ENCODE results near the gene THAP4.

Gene THAP4

GRCh38 chr2:241636182-241637017 lies 558 bp downstream of the THAP4 start:
- peaks cover 20% of the 10 kb centered on the region for H3K36me3 Mint-ChIP-seq (ENCODE audit: low read depth)
- peak overlapping the region; percentile 76 for H3K4me3 Mint-ChIP-seq
- H3K4me1 Mint-ChIP-seq (ENCODE audit: low read depth) = peaks cover 29% of the 10 kb centered on the region
- H3K9me3 Mint-ChIP-seq = peaks cover 3% of the 10 kb centered on the region
- peak overlapping the region; percentile 57 for H3K27ac Mint-ChIP-seq
- no peaks in the 10 kb centered on the region for H3K27me3 Mint-ChIP-seq (ENCODE audit: low read depth)

DNA sequence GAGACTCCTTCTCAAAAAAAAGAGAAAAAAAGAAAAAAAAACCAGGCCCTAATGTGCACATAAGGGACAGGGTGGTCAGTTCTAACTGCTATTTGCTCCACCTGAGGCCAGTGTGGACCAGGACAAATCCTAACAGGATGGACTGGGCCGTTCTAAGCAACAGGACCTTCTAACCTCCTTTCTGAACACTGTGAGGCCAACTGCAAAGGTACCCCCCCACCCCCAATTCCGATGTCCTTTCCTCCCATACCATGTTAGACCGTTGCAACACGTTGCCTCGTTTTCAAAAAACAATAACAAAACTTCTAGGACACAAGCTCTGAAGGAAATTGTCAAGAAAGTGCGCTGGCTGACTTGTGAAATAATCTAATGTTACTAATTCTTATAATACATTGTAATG lies 1.2 kb downstream of the THAP4 start:
- Mint-ChIP-seq H3K36me3 (ENCODE audit: low read depth) (peaks cover 20% of the 10 kb centered on the region), H3K9me3 (peaks cover 3% of the 10 kb centered on the region), H3K4me1 (ENCODE audit: low read depth) (peaks cover 27% of the 10 kb centered on the region), H3K27ac (no peak overlapping the region), H3K27me3 (ENCODE audit: low read depth) (no peaks in the 10 kb centered on the region), H3K4me3 (peak overlapping the region; percentile 76)

DNA sequence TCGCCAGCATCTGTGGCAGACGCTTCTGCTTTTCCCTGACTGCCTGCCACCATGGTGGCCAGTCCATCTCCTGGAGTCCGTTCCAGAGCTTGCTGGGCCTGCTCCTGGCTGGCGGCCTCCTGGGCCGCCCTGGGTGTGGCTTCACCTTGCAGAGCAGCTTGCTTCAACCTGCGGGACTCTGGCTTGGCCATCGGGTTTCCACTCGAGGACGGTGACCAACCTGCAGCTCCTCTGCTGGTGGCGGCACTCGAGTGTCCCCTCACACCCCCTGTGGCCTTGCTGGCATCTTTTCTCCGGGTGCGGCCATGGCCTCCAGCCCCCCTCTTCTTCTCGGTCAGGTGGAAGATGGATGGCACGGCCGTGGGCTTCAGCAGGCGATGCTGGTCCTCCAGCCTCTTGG lies 3.4 kb downstream of the THAP4 start:
- Mint-ChIP-seq H3K4me3 (no peak overlapping the region), H3K36me3 (ENCODE audit: low read depth) (peaks cover 5% of the 10 kb centered on the region), H3K27me3 (ENCODE audit: low read depth) (no peaks in the 10 kb centered on the region), H3K4me1 (ENCODE audit: low read depth) (peaks cover 13% of the 10 kb centered on the region), H3K9me3 (no peaks in the 10 kb centered on the region), H3K27ac (no peak overlapping the region)

DNA sequence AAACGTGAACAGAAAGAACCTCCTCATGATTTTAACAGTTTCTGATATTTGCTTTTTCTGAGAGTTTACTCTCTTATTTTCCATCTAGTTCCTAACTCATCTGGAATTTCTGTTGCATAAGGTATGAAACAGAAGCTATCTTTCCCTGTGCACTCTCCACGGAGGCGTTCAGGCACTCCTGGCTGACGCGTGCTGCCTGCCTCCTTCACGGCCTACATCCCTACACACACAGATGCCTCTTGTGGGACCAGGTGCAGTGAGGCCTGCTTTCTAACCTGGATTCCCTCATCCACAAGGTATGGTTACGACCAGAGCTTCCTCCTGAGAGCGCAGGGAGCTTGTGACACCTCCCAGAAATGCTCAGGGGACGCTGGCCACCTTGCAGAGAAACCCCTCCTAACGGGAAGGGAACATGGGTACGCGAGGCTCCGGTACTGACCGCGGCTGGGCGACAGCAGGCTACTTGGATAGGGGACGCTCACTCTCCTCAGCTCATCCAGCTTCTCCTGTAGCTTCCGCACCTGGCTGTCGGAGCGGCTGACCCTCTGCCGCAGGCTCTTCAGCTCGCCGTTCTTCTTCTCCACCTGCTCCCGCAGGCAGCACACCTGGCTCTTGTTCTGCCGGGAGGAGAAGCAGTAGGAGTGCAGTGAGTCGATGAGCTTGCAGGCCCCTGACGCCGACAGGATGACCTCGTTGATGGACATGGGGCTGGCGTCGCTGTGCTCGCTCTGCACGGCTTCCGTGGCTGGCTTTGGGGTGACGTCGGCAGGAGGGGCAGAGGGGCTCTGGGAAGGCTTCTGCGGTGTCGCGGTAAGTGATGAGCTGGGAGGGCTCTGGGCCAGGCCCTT lies 4.3 kb downstream of the THAP4 start:
- Mint-ChIP-seq H3K36me3 (ENCODE audit: low read depth) (peaks cover 5% of the 10 kb centered on the region), H3K27ac (no peak overlapping the region), H3K4me1 (ENCODE audit: low read depth) (peaks cover 7% of the 10 kb centered on the region), H3K4me3 (no peak overlapping the region), H3K27me3 (ENCODE audit: low read depth) (no peaks in the 10 kb centered on the region), H3K9me3 (no peaks in the 10 kb centered on the region)

GRCh38 chr2:241629762-241630435 lies 7.1 kb downstream of the THAP4 start:
- Mint-ChIP-seq H3K36me3 (ENCODE audit: low read depth) (peaks cover 5% of the 10 kb centered on the region), H3K4me3 (no peak overlapping the region), H3K4me1 (ENCODE audit: low read depth) (peaks cover 1% of the 10 kb centered on the region), H3K27me3 (ENCODE audit: low read depth) (no peaks in the 10 kb centered on the region), H3K27ac (no peak overlapping the region), H3K9me3 (no peaks in the 10 kb centered on the region)

DNA sequence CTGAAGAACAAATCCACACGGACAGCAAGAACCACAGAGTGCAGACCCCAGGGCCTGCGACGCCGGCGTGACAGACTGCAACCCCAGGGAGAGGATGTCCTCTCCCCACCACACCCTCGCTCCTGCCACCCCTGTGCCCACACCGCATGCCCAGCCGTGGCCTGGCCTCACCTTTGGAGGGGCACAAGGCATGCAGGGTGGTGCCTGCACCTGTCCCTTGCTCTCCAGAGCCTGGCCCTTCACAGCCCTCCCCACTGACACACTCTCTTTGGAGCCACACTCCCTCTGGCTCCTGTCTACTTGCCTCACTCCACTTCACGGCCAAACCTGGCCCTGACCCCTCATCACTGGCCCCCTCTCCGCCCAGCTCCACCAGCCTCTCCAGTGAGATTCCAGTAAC lies 9.3 kb downstream of the THAP4 start:
- Mint-ChIP-seq H3K36me3 (ENCODE audit: low read depth) (peaks cover 4% of the 10 kb centered on the region), H3K9me3 (no peaks in the 10 kb centered on the region), H3K27ac (no peak overlapping the region)

DNA sequence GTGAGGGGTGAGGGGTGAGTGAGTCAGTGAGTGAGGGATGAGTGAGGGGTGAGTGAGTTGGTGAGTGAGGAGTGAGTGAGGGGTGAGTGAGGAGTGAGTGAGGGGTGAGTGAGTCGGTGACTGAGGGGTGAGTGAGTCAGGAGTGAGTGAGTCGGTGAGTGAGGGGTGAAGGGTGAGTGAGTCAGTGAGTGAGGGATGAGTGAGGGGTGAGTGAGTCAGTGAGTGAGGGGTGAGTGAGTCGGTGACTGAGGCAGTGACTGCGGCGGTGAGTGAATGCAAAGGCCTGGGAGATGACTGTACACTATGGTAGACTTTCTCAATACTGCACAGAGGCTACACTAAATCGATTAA lies 16.6 kb downstream of the THAP4 start:
- H3K9me3 Mint-ChIP-seq = no peaks in the 10 kb centered on the region
- H3K36me3 Mint-ChIP-seq (ENCODE audit: low read depth) = peaks cover 10% of the 10 kb centered on the region
- no peaks in the 10 kb centered on the region for H3K27me3 Mint-ChIP-seq (ENCODE audit: low read depth)
- peak overlapping the region; percentile 54 for H3K27ac Mint-ChIP-seq
- peaks cover 24% of the 10 kb centered on the region for H3K4me1 Mint-ChIP-seq (ENCODE audit: low read depth)
- H3K4me3 Mint-ChIP-seq = no peak overlapping the region

More for the DNA sequence above, 9.3 kb downstream of the THAP4 start:
- Mint-ChIP-seq H3K27me3 (ENCODE audit: low read depth) (no peaks in the 10 kb centered on the region), H3K4me3 (no peak overlapping the region), H3K4me1 (ENCODE audit: low read depth) (peaks cover 1% of the 10 kb centered on the region)

- Mint-ChIP-seq H3K36me3 (ENCODE audit: low read depth) (peaks cover 10% of the 10 kb centered on the region), H3K27me3 (ENCODE audit: low read depth) (no peaks in the 10 kb centered on the region), H3K4me1 (ENCODE audit: low read depth) (peaks cover 24% of the 10 kb centered on the region), H3K4me3 (no peak overlapping the region), H3K9me3 (no peaks in the 10 kb centered on the region), H3K27ac (peak overlapping the region; percentile 80)
Observed at GRCh38 chr2:241619597-241620418, 17.1 kb downstream of the THAP4 start.

DNA sequence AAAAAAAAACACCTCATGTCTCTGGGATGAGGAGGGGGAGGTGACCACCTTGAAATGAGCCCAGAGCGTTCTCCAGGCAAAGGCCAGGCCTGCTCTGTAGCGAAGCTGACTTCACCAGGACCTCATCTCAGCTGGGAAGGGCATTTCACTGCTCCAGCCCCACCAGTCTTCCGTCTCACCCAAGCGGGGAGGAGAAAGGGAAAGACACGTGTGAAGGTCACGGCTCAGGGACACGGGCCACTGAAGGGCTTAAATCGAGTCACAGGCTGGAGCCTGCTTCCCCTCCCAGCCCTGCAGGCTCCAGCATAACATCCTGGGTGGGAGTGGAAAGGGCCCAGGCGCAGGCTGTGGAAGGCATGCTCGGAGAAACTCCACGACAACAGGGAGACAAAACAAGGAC lies 18.1 kb downstream of the THAP4 start:
- Mint-ChIP-seq H3K36me3 (ENCODE audit: low read depth) (peaks cover 10% of the 10 kb centered on the region), H3K4me3 (no peak overlapping the region), H3K4me1 (ENCODE audit: low read depth) (peaks cover 24% of the 10 kb centered on the region), H3K27me3 (ENCODE audit: low read depth) (no peaks in the 10 kb centered on the region), H3K27ac (no peak overlapping the region), H3K9me3 (no peaks in the 10 kb centered on the region)

DNA sequence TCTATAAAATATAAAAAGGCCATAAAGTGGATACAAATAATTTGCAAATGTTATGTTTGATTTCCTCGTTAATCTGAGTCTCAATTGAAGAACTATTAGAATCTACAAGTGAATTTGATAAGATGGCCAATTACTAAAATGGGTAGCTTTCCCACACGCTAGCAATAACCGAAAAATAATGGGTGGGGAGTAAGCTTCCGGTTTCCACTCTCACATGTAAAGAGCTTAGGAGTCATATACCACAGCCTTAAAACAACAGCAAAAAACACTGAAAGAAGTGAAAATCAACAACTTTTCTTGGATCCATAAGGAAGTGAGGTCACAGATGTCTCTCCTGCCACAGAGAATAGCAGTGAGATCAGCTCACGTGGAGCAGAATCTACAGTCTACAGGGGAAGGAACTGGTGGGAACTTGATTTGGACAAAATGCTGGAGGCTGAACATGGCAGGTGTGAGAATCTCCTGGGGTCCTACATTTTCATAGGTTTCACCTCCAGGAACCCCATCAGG lies 18.6 kb downstream of the THAP4 start:
- peaks cover 24% of the 10 kb centered on the region for H3K4me1 Mint-ChIP-seq (ENCODE audit: low read depth)
- no peaks in the 10 kb centered on the region for H3K9me3 Mint-ChIP-seq
- H3K27ac Mint-ChIP-seq = peak overlapping the region; percentile 98
- no peak overlapping the region for H3K4me3 Mint-ChIP-seq
- peaks cover 10% of the 10 kb centered on the region for H3K36me3 Mint-ChIP-seq (ENCODE audit: low read depth)
- no peaks in the 10 kb centered on the region for H3K27me3 Mint-ChIP-seq (ENCODE audit: low read depth)

GRCh38 chr2:241617431-241618154 lies 19.4 kb downstream of the THAP4 start:
- Mint-ChIP-seq H3K27me3 (ENCODE audit: low read depth) (no peaks in the 10 kb centered on the region), H3K4me3 (peak overlapping the region; percentile 87), H3K27ac (peak overlapping the region; percentile 98), H3K36me3 (ENCODE audit: low read depth) (peaks cover 10% of the 10 kb centered on the region), H3K9me3 (no peaks in the 10 kb centered on the region), H3K4me1 (ENCODE audit: low read depth) (peaks cover 24% of the 10 kb centered on the region)

DNA sequence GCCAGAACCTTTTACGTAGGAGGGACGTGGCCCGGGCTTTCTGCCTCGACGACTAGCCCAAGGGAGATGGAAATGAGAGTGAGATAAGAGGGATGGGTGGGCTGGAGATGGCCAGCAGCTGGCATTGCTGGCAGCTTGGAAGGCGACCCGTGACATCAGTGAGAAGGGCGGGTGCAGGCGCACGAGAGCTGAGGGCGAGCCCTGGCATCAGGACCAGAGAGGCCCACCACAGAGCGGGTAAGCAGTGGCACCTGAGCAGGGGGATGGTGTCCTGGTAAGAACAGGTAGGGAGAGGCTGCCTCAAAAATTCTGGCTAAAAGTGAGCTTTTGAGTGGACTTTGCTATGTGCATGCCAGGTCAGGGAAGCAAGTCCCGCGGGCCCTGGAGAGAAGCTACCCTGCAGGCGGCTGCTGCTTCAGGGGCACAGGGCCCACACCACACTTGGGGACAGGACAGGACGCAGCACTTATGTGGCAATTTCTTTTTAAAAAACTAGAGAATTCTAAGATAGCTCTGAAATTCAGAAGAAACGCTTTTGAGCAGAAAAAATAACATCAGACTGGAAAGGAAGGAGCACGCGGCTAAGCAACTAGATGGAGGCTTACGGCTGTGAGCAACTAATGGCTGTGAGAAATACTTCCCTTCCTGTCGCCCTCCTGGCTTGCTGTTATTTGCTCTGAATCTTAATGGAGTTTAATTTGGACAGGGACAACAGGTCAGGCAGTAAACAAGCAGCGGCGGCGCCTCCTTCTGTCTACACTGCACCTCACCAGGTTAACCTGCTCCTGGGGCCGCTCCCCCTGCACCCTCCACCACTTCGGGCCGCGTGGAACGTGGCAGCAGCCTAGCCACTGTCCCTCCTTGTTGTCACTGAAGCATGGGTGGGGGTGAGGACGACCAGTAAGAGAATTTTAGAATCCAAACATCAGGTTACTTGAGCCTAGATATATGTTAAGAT lies 20.5 kb downstream of the THAP4 start:
- H3K27ac Mint-ChIP-seq = peak overlapping the region; percentile 20
- no peaks in the 10 kb centered on the region for H3K9me3 Mint-ChIP-seq
- H3K4me1 Mint-ChIP-seq (ENCODE audit: low read depth) = peaks cover 24% of the 10 kb centered on the region
- peaks cover 10% of the 10 kb centered on the region for H3K36me3 Mint-ChIP-seq (ENCODE audit: low read depth)
- no peaks in the 10 kb centered on the region for H3K27me3 Mint-ChIP-seq (ENCODE audit: low read depth)
- peak overlapping the region; percentile 39 for H3K4me3 Mint-ChIP-seq
